ENCODE measurements around the gene CTCFL.

CTCFL gene

GRCh38 chr20:57524511-57525176 is at the start of gene CTCFL:
TSS of gene CTCFL (minus strand) at chr20:57525140. CDS start at chr20:57524205, 935 bp downstream.
- DNase-seq (ENCODE audit: low read depth in 2 of 2): no peak

GRCh38 chr20:57573894-57574293 is 49.0 kb upstream of the CTCFL start:
- DNase-seq (ENCODE audit: low read depth in 2 of 2): no peak

- no peak for DNase-seq (ENCODE audit: low read depth in 2 of 2)
These were observed 48.3 kb upstream of the CTCFL start for GRCh38 chr20:57573242-57573641.

GRCh38 chr20:57571782-57572416 is 47.0 kb upstream of the CTCFL start:
- DNase-seq (ENCODE audit: low read depth in 2 of 2): no peak

GRCh38 chr20:57570920-57571319 is 46.0 kb upstream of the CTCFL start:
- DNase-seq (ENCODE audit: low read depth in 2 of 2): no peak

- no peak for DNase-seq (ENCODE audit: low read depth in 2 of 2)
These were observed 45.4 kb upstream of the CTCFL start for GRCh38 chr20:57570145-57570850.

- DNase-seq (ENCODE audit: low read depth in 2 of 2): no peak
These were observed 44.0 kb upstream of the CTCFL start for GRCh38 chr20:57568960-57569359.

- DNase-seq (ENCODE audit: low read depth in 2 of 2): no peak
These were observed 43.4 kb upstream of the CTCFL start for GRCh38 chr20:57568088-57568896.

GRCh38 chr20:57567471-57568079 is 42.6 kb upstream of the CTCFL start:
- DNase-seq (ENCODE audit: low read depth in 2 of 2): no peak

- DNase-seq (ENCODE audit: low read depth in 2 of 2): no peak
These were observed 42.0 kb upstream of the CTCFL start for GRCh38 chr20:57566803-57567459.

- no peak for DNase-seq (ENCODE audit: low read depth in 2 of 2)
These were observed 41.5 kb upstream of the CTCFL start for GRCh38 chr20:57566399-57566798.

- no peak for DNase-seq (ENCODE audit: low read depth in 2 of 2)
These were observed 40.2 kb upstream of the CTCFL start for GRCh38 chr20:57564951-57565642.

- DNase-seq (ENCODE audit: low read depth in 2 of 2): no peak
These were observed 39.4 kb upstream of the CTCFL start for GRCh38 chr20:57564180-57564802.

- DNase-seq (ENCODE audit: low read depth in 2 of 2): no peak
These were observed 38.6 kb upstream of the CTCFL start for GRCh38 chr20:57563522-57563921.

- no peak for DNase-seq (ENCODE audit: low read depth in 2 of 2)
These were observed 37.9 kb upstream of the CTCFL start for GRCh38 chr20:57562541-57563465.

GRCh38 chr20:57561356-57562279 is 36.7 kb upstream of the CTCFL start:
- no peak for DNase-seq (ENCODE audit: low read depth in 2 of 2)

- no peak for DNase-seq (ENCODE audit: low read depth in 2 of 2)
These were observed 35.8 kb upstream of the CTCFL start, which contains the start of gene PCK1 for GRCh38 chr20:57560554-57561355. TSS of gene PCK1 (plus strand) at chr20:57561110. CDS start at chr20:57561412, 302 bp downstream.
